Naive thymus-derived CD4-positive, alpha-beta T cell (primary cell): ENCODE results near the gene ESPNL. TPM values are rescaled to one million over a fixed set of nuclear protein-coding genes. Genes with fewer than 3 reads are reported as not detected.

Experiments
- ATAC-seq: fragments of 150-1000 bp; cut with Tn5 transposase; 2 replicates; pipeline ENCODE4 v1.10.0; 2021; ENCODE audit warnings: mild to moderate bottlenecking, moderate library complexity
- CTCF ChIA-PET: fragments of 350-600 bp; sonication (Branson Sonifier 250); formaldehyde crosslinking; loops from one replicate; lab custom pipeline; 2021; ENCODE audit warnings: antibody characterized with exemption; lab: Charles Lee
- POLR2A ChIA-PET: fragments of 350-600 bp; sonication (Branson Sonifier 250); formaldehyde crosslinking; loops from one replicate; lab custom pipeline; 2021; ENCODE audit warnings: antibody characterized with exemption, inconsistent platforms; lab: Charles Lee
- DNase-seq, 9 donors: peaks; one replicate each; pipeline versions ENCODE4 v3.0.0 to v3.0.0-alpha.2; 2020 to 2022; ENCODE audit warnings: mixed read lengths in 1 of 9
- H3K27ac ChIP-seq: one replicate; pipeline ENCODE4 v1.7.0; 2013; ENCODE audit warnings: mild to moderate bottlenecking, low read depth, low read length, moderate library complexity
- H3K27me3 ChIP-seq, 2 donors: one replicate each; pipeline ENCODE4 v1.7.0; 2013; ENCODE audit warnings: low read length in 2 of 2, mild to moderate bottlenecking in 2 of 2, moderate library complexity in 2 of 2; ENCODE audit not compliant: control insufficient read depth in 2 of 2, insufficient read depth in 2 of 2
- H3K36me3 ChIP-seq, 3 experiments: 1 replicate in 2 of 3; 2 replicates in 1 of 3; pipeline ENCODE4 v1.7.0; 2013; ENCODE audit warnings: low read length in 3 of 3, mild to moderate bottlenecking in 3 of 3, moderate library complexity in 1 of 3; ENCODE audit not compliant: insufficient read depth in 3 of 3, control insufficient read depth in 2 of 3
- H3K4me1 ChIP-seq, 2 donors: one replicate each; pipeline ENCODE4 v1.7.0; 2013; ENCODE audit warnings: low read length in 2 of 2, mild to moderate bottlenecking in 2 of 2, moderate library complexity in 1 of 2; ENCODE audit not compliant: control insufficient read depth in 2 of 2, insufficient read depth in 2 of 2
- H3K4me3 ChIP-seq: 2 replicates; pipeline ENCODE4 v1.7.0; 2013; ENCODE audit warnings: mild to moderate bottlenecking, low read length
- H3K9me3 ChIP-seq, 3 experiments: 1 replicate in 2 of 3; 2 replicates in 1 of 3; pipeline ENCODE4 v1.7.0; 2013; ENCODE audit warnings: low read length in 3 of 3; ENCODE audit not compliant: control insufficient read depth in 2 of 3
- H3K27ac Mint-ChIP-seq, 9 donors: one replicate each; pipeline ENCODE4 v1.8.0; 2020 to 2022; ENCODE audit warnings: mixed read lengths in 9 of 9, mild to moderate bottlenecking in 8 of 9, moderate library complexity in 5 of 9, inconsistent platforms in 2 of 9
- H3K27me3 Mint-ChIP-seq, 5 donors: one replicate each; pipeline ENCODE4 v1.8.0; 2021 to 2022; ENCODE audit warnings: mixed read lengths in 5 of 5, mild to moderate bottlenecking in 1 of 5
- H3K36me3 Mint-ChIP-seq, 5 donors: one replicate each; pipeline ENCODE4 v1.8.0; 2020 to 2022; ENCODE audit warnings: mixed read lengths in 5 of 5, mild to moderate bottlenecking in 3 of 5, inconsistent platforms in 1 of 5
- H3K4me1 Mint-ChIP-seq, 7 donors: one replicate each; pipeline ENCODE4 v1.8.0; 2020 to 2022; ENCODE audit warnings: mixed read lengths in 7 of 7, mild to moderate bottlenecking in 3 of 7, inconsistent platforms in 1 of 7
- H3K4me3 Mint-ChIP-seq, 10 donors: one replicate each; pipeline ENCODE4 v1.8.0; 2020 to 2022; ENCODE audit warnings: mild to moderate bottlenecking in 10 of 10, mixed read lengths in 10 of 10, moderate library complexity in 6 of 10, inconsistent platforms in 2 of 10
- H3K9me3 Mint-ChIP-seq, 11 donors: one replicate each; pipeline ENCODE4 v1.8.0; 2020 to 2022; ENCODE audit warnings: mixed read lengths in 11 of 11, mild to moderate bottlenecking in 4 of 11, inconsistent platforms in 1 of 11, moderate library complexity in 1 of 11
- intact Hi-C, 2 donors: fragments of 100-400 bp; cut with micrococcal nuclease; formaldehyde crosslinking; loops; one replicate each; pipeline ENCODE4 v1.15.1; 2023
- polyA plus RNA-seq, 2 donors: library from polyadenylated mRNA; unstranded; fragments of 300-500 nt; fragmentation: Illumina TruSeq; gene quantifications; one replicate each; pipeline ENCODE4 v1.2.3, GENCODE V29; 2021
- total RNA-seq, 6 experiments: library from RNA in 5 of 6; stranded (reverse) in 5 of 6; gene quantifications; 1 replicate in 5 of 6; 2 replicates in 1 of 6; pipeline ENCODE4 v1.2.3 and lab custom pipeline; 2021 to 2026

ESPNL gene
- total and polyA plus RNA-seq, 7 experiments from 2014 or later, result 0.07 to 0.35 (median 0.31) TPM; not detected in 3

GRCh38 chr2:238091436-238092060 is 8.6 kb upstream of the ESPNL start:
- no peak overlapping the region for H3K27ac Mint-ChIP-seq
- ATAC-seq, result no peak

GRCh38 chr2:238092486-238093035 is 7.6 kb upstream of the ESPNL start:
- no peaks in the 10 kb centered on the region for H3K27me3 Mint-ChIP-seq
- Histone ChIP-seq H3K27me3 (no peaks in the 10 kb centered on the region), H3K9me3 (no peaks in the 10 kb centered on the region), H3K4me3 (no peak overlapping the region), H3K36me3 (no peaks in the 10 kb centered on the region), H3K27ac (no peak overlapping the region), H3K4me1 (no peaks in the 10 kb centered on the region)
- peak overlapping the region in 1 of 9 donors; percentile 41 for H3K27ac Mint-ChIP-seq
- peaks cover 0 to 14% (median 3%) of the 10 kb centered on the region in 5 donors for H3K36me3 Mint-ChIP-seq
- no peaks in the 10 kb centered on the region for H3K9me3 Mint-ChIP-seq
- intact Hi-C loops, result no loop called here
- DNase-seq (peak in 1 of 9 donors; percentile 12), ATAC-seq (no peak)
- POLR2A ChIA-PET, result no interaction called here
- peaks cover 0 to 3% (median 0%) of the 10 kb centered on the region in 7 donors for H3K4me1 Mint-ChIP-seq
- no peak overlapping the region for H3K4me3 Mint-ChIP-seq
- CTCF ChIA-PET, result no interaction called here

More at GRCh38 chr2:238091436-238092060, 8.6 kb upstream of the ESPNL start:
- H3K27me3 Mint-ChIP-seq, result no peaks in the 10 kb centered on the region
- H3K9me3 Mint-ChIP-seq, result no peaks in the 10 kb centered on the region
- Histone ChIP-seq H3K4me3 (no peak overlapping the region), H3K4me1 (no peaks in the 10 kb centered on the region), H3K27me3 (no peaks in the 10 kb centered on the region), H3K36me3 (no peaks in the 10 kb centered on the region), H3K27ac (no peak overlapping the region), H3K9me3 (no peaks in the 10 kb centered on the region)
- H3K36me3 Mint-ChIP-seq, result peaks cover 0 to 15% (median 3%) of the 10 kb centered on the region in 5 donors
- POLR2A ChIA-PET, result no interaction called here
- peak in 1 of 9 donors; percentile 11 for DNase-seq
- peaks cover 0 to 12% (median 0%) of the 10 kb centered on the region in 7 donors for H3K4me1 Mint-ChIP-seq
- H3K4me3 Mint-ChIP-seq, result no peak overlapping the region
- CTCF ChIA-PET, result no interaction called here
- intact Hi-C loops, result no loop called here

- Mint-ChIP-seq H3K27me3 (no peaks in the 10 kb centered on the region), H3K36me3 (peaks cover 0 to 14% (median 3%) of the 10 kb centered on the region in 5 donors), H3K4me3 (no peak overlapping the region), H3K9me3 (no peaks in the 10 kb centered on the region), H3K27ac (peak overlapping the region in 1 of 9 donors; percentile 42), H3K4me1 (peaks cover 0 to 4% (median 0%) of the 10 kb centered on the region in 7 donors)
- Histone ChIP-seq H3K36me3 (no peaks in the 10 kb centered on the region), H3K9me3 (no peaks in the 10 kb centered on the region), H3K4me1 (no peaks in the 10 kb centered on the region), H3K27ac (no peak overlapping the region), H3K4me3 (no peak overlapping the region), H3K27me3 (no peaks in the 10 kb centered on the region)
- intact Hi-C loops, result no loop called here
- DNase-seq, result peak in 1 of 9 donors; percentile 19
- CTCF ChIA-PET, result no interaction called here
- POLR2A ChIA-PET, result interaction anchor here (0.5 kb wide), 1 partner anchor 8 kb away, joined by 11 read pairs; no protein-coding TSS in a partner anchor
- ATAC-seq, result no peak
Observed at GRCh38 chr2:238093181-238094140, 6.7 kb upstream of the ESPNL start.

GRCh38 chr2:238094438-238095022 is 5.6 kb upstream of the ESPNL start:
- DNase-seq (peak in 1 of 9 donors; percentile 18), ATAC-seq (no peak)
- no peak overlapping the region for H3K27ac Mint-ChIP-seq
- POLR2A ChIA-PET, result interaction anchor here (0.5 kb wide), 1 partner anchor 9 kb away, joined by 11 read pairs; no protein-coding TSS in a partner anchor
- H3K4me3 ChIP-seq, result no peak overlapping the region
- peaks cover 0 to 6% (median 0%) of the 10 kb centered on the region in 7 donors for H3K4me1 Mint-ChIP-seq
- CTCF ChIA-PET, result no interaction called here
- H3K4me1 ChIP-seq, result no peaks in the 10 kb centered on the region
- intact Hi-C loops, result no loop called here
- no peaks in the 10 kb centered on the region for H3K27me3 ChIP-seq
- no peaks in the 10 kb centered on the region for H3K9me3 Mint-ChIP-seq
- H3K27me3 Mint-ChIP-seq, result no peaks in the 10 kb centered on the region
- H3K36me3 Mint-ChIP-seq, result peaks cover 0 to 19% (median 3%) of the 10 kb centered on the region in 5 donors
- no peaks in the 10 kb centered on the region for H3K36me3 ChIP-seq
- H3K4me3 Mint-ChIP-seq, result no peak overlapping the region
- H3K27ac ChIP-seq, result no peak overlapping the region
- no peaks in the 10 kb centered on the region for H3K9me3 ChIP-seq

- Mint-ChIP-seq H3K4me1 (peaks cover 0 to 6% (median 0%) of the 10 kb centered on the region in 7 donors), H3K4me3 (no peak overlapping the region), H3K27me3 (no peaks in the 10 kb centered on the region), H3K36me3 (peaks cover 0 to 19% (median 3%) of the 10 kb centered on the region in 5 donors), H3K9me3 (no peaks in the 10 kb centered on the region), H3K27ac (no peak overlapping the region)
- intact Hi-C loops, result no loop called here
- ATAC-seq (no peak), DNase-seq (peak in 1 of 9 donors; percentile 8)
- POLR2A ChIA-PET, result no interaction called here
- CTCF ChIA-PET, result no interaction called here
- Histone ChIP-seq H3K27ac (no peak overlapping the region), H3K4me3 (no peak overlapping the region), H3K27me3 (no peaks in the 10 kb centered on the region), H3K9me3 (no peaks in the 10 kb centered on the region), H3K4me1 (no peaks in the 10 kb centered on the region), H3K36me3 (no peaks in the 10 kb centered on the region)
Observed at GRCh38 chr2:238095143-238095542, 5.0 kb upstream of the ESPNL start.

- ATAC-seq (no peak), DNase-seq (peak in 1 of 9 donors; percentile 20)
- Histone ChIP-seq H3K27me3 (no peaks in the 10 kb centered on the region), H3K36me3 (no peaks in the 10 kb centered on the region), H3K9me3 (no peaks in the 10 kb centered on the region), H3K4me3 (no peak overlapping the region), H3K27ac (no peak overlapping the region), H3K4me1 (no peaks in the 10 kb centered on the region)
- Mint-ChIP-seq H3K27ac (no peak overlapping the region), H3K4me3 (no peak overlapping the region), H3K4me1 (peaks cover 0 to 6% (median 0%) of the 10 kb centered on the region in 7 donors), H3K27me3 (no peaks in the 10 kb centered on the region), H3K36me3 (peaks cover 0 to 13% (median 0%) of the 10 kb centered on the region in 5 donors), H3K9me3 (no peaks in the 10 kb centered on the region)
- intact Hi-C loops, result no loop called here
- ChIA-PET POLR2A (no interaction called here), CTCF (no interaction called here)
Observed at GRCh38 chr2:238096311-238097011, 3.7 kb upstream of the ESPNL start.
